WI38 (cell line): Measurements from ENCODE around the gene MBD2.

Experiments used
- H3K4me3 ChIP-seq: 2 replicates; pipeline ENCODE4 v1.5.1; 2011; ENCODE audit warnings: low read depth, mild to moderate bottlenecking, control low read depth, low read length
- TF ChIP-seq, protein P1 (sequence below): IDR thresholded peaks from 2 replicates; pipeline ENCODE4 v1.5.1; 2012; ENCODE audit warnings: low read depth, mild to moderate bottlenecking, control low read depth, low read length

Gene MBD2

DNA sequence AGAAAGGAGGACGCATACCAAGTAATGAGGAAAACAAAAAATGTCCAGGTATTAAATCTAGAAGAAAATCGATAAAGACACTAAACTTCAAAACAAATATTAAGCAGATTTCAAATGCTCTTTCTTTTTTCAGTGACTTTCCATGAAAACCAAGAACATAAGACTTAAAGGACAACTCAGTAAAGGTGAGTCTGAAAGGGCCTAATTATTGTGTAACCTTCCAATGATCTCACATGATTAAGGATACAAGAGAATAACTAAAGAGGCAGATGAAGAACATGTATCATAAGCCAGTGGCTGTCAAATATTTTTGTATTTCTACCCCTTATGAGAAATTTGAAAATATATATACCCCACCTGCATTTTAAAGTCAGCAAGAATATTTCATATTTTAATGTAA, 30.7 kb downstream of the MBD2 start:
- TF ChIP-seq, protein P1, sequence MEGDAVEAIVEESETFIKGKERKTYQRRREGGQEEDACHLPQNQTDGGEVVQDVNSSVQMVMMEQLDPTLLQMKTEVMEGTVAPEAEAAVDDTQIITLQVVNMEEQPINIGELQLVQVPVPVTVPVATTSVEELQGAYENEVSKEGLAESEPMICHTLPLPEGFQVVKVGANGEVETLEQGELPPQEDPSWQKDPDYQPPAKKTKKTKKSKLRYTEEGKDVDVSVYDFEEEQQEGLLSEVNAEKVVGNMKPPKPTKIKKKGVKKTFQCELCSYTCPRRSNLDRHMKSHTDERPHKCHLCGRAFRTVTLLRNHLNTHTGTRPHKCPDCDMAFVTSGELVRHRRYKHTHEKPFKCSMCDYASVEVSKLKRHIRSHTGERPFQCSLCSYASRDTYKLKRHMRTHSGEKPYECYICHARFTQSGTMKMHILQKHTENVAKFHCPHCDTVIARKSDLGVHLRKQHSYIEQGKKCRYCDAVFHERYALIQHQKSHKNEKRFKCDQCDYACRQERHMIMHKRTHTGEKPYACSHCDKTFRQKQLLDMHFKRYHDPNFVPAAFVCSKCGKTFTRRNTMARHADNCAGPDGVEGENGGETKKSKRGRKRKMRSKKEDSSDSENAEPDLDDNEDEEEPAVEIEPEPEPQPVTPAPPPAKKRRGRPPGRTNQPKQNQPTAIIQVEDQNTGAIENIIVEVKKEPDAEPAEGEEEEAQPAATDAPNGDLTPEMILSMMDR, result no peak

DNA sequence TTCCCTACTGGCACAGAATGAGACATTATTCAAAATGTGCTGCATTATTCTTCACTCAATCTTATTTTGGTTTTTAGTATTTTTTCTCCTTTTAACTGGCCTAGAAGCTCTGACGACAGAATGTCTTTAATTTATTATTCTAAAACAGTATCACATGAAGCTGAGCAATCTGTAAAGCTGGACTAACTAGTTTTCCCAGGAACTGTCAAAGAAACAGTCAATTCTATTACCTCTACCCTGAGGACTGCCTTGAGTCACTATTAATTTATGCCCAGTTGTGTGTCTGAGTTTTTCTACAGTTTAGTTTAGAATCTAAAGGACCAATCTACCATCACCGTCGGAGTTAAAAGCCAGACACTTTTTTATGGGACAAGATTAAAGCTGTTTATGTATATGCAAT, 31.6 kb downstream of the MBD2 start:
- TF ChIP-seq, protein P1, result no peak
- no peak overlapping the region for H3K4me3 ChIP-seq

More for the DNA sequence above, 30.7 kb downstream of the MBD2 start:
- no peak overlapping the region for H3K4me3 ChIP-seq

DNA sequence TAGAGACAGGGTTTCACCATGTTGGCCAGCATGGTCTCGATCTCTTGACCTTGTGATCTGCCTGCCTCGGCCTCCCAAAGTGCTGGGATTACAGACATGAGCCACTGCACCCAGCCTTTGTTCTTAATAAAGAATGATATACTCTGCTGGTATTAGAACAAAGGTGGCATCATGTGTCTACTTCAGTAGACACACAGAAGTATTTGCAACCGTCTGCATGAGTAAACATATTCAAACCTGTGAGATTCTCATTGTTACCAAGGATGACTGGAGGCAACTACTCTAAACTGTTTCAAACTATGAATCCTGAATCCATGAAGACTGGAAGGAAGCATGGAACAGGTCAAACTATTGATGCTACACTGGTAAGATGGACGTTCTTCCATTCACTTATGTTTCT, 32.1 kb downstream of the MBD2 start:
- TF ChIP-seq, protein P1, result no peak
- no peak overlapping the region for H3K4me3 ChIP-seq

DNA sequence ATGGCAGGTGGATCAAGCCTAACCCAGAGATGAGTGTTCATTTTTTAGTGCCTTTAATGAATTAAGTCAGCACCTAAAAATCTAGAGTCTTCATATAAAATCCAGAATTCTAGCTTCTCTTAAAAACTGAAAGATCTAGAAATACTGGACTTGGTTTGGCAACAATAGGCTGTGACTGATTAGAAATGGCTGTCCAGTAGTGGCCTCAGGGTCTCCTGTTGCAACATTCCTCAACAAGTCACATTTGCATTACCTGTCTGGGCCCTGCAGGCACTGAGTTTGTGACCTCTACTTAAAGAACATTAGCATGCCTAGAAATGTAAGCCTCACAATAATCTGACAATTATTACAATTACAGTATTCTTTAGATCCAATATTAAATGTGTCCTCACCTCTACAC, 33.1 kb downstream of the MBD2 start:
- no peak overlapping the region for H3K4me3 ChIP-seq
- TF ChIP-seq, protein P1, result no peak

DNA sequence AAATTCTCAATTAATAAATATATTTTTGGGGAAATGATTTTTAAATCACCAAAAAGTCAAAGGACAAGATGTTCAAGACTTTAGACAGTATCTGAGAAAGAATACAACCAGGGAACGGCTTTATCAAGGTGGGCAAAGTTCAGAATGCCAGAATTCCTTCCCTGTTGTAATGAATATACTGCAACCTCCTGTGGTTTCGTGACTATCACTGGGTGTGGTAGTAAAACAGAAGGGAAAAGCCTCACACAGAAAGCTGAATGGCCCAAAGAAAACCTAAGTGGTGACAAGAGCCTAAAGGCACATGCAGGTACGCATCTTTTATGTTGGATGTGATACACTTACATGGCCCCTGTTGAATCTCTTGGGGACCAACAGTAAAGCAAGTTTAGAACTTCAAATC, 37.1 kb downstream of the MBD2 start:
- TF ChIP-seq, protein P1, result no peak
- no peak overlapping the region for H3K4me3 ChIP-seq

DNA sequence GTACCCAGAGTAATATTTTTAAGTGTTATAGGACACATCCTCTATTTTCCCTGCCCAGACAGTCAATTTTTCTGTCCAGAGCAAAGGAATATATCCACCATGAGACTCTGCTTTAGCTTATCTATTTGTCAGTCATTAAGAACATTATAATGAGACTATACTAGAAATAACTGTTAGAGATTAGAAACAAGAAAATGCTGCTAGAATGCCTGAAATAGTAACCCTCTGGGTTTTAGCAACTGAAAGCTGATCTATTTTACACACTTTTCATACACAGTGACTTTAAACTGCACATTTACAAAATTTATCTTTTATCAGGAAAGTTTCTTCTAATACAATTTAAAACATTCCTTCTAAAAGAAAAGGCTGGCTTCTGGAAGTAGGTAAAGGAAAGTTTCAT, 39.6 kb downstream of the MBD2 start:
- no peak overlapping the region for H3K4me3 ChIP-seq
- TF ChIP-seq, protein P1, result no peak

DNA sequence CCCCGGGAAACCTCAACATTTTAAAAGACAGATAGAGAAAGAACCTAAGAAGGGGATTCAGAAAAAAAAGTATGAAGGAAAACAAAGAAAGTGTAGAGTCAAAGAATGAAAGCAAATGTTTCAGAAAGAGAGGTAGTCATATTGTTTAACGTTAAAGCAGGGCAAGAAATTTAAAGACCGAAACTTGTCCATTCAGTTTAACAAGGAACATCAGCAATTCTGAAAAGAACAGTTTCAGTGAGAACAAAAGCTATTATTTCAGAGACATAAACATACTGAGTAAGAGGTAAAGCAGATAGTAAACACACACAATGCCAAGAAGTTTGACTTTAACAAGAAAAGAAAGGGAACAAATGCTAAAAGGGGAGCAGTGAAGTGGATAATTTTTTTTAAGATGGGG, 41.1 kb downstream of the MBD2 start:
- TF ChIP-seq, protein P1, result no peak
- no peak overlapping the region for H3K4me3 ChIP-seq
